Mesenchymal stem cell (in vitro differentiated cells and primary cell): ENCODE results near the gene CABCOCO1.
A peak's percentile ranks its signal among the peaks of the same experiment; 100 is the strongest.

Experiments used
- DNase-seq: peaks from one replicate; pipeline ENCODE4 v3.0.0-alpha.2; 2013
- H2AFZ ChIP-seq: one replicate; pipeline ENCODE4 v1.6.1; 2013; ENCODE audit warnings: low read depth, mild to moderate bottlenecking, control low read depth, inconsistent platforms, low read length, moderate library complexity
- H2AK5ac ChIP-seq: 2 replicates; pipeline ENCODE4 v1.6.1; 2013; ENCODE audit warnings: low read length, moderate library complexity, mild to moderate bottlenecking, inconsistent platforms; ENCODE audit not compliant: severe bottlenecking
- H2BK120ac ChIP-seq: one replicate; pipeline ENCODE4 v1.6.1; 2013; ENCODE audit warnings: low read depth, mild to moderate bottlenecking, inconsistent platforms, low read length, moderate library complexity
- H2BK12ac ChIP-seq, 2 experiments: one replicate each; pipeline ENCODE4 v1.6.1; 2013; ENCODE audit warnings: inconsistent platforms in 2 of 2, low read length in 2 of 2, mild to moderate bottlenecking in 2 of 2, moderate library complexity in 2 of 2, control low read depth in 1 of 2
- H2BK15ac ChIP-seq: one replicate; pipeline ENCODE4 v1.6.1; 2013; ENCODE audit warnings: mild to moderate bottlenecking, low read depth, inconsistent platforms; ENCODE audit not compliant: poor library complexity, severe bottlenecking
- H2BK5ac ChIP-seq: 2 replicates; pipeline ENCODE4 v1.6.1; 2013; ENCODE audit warnings: low read depth, mild to moderate bottlenecking, low read length, control low read depth, inconsistent platforms; ENCODE audit not compliant: poor library complexity, severe bottlenecking
- H3K14ac ChIP-seq, 2 experiments: one replicate each; pipeline ENCODE4 v1.6.1; 2013; ENCODE audit warnings: inconsistent platforms in 2 of 2, low read length in 2 of 2, control low read depth in 1 of 2, mild to moderate bottlenecking in 1 of 2, moderate library complexity in 1 of 2
- H3K18ac ChIP-seq, 2 experiments: one replicate each; pipeline ENCODE4 v1.6.1; 2013; ENCODE audit warnings: inconsistent platforms in 2 of 2, low read length in 2 of 2, control low read depth in 1 of 2, low read depth in 1 of 2, mild to moderate bottlenecking in 1 of 2
- H3K23ac ChIP-seq, 2 experiments: one replicate each; pipeline ENCODE4 v1.6.1; 2013; ENCODE audit warnings: inconsistent platforms in 2 of 2, low read length in 2 of 2, mild to moderate bottlenecking in 2 of 2, moderate library complexity in 2 of 2, control low read depth in 1 of 2
- H3K27ac ChIP-seq: 2 replicates; pipeline ENCODE4 v1.5.1; 2013; ENCODE audit warnings: mild to moderate bottlenecking, moderate library complexity, low read length, control low read depth, inconsistent platforms; ENCODE audit not compliant: poor library complexity, severe bottlenecking
- H3K27me3 ChIP-seq, 2 experiments: 2 replicates each; pipeline versions ENCODE4 v1.6.1 to v1.7.0; 2013; ENCODE audit warnings: low read length in 2 of 2, mild to moderate bottlenecking in 2 of 2, moderate library complexity in 2 of 2, control low read depth in 1 of 2, inconsistent platforms in 1 of 2; ENCODE audit not compliant: control insufficient read depth in 1 of 2, insufficient read depth in 1 of 2
- H3K36me3 ChIP-seq, 2 experiments: 2 replicates each; pipeline versions ENCODE4 v1.6.1 to v1.7.0; 2013; ENCODE audit warnings: low read length in 2 of 2, control low read depth in 1 of 2, inconsistent platforms in 1 of 2, low read depth in 1 of 2, mild to moderate bottlenecking in 1 of 2; ENCODE audit not compliant: insufficient read depth in 2 of 2, control insufficient read depth in 1 of 2
- H3K4ac ChIP-seq, 2 experiments: one replicate each; pipeline ENCODE4 v1.6.1; 2013; ENCODE audit warnings: inconsistent platforms in 2 of 2, low read length in 2 of 2, mild to moderate bottlenecking in 2 of 2, moderate library complexity in 2 of 2, control low read depth in 1 of 2, low read depth in 1 of 2
- H3K4me1 ChIP-seq: 2 replicates; pipeline ENCODE4 v1.6.1; 2013; ENCODE audit warnings: low read depth, low read length, control low read depth; ENCODE audit not compliant: control insufficient read depth, insufficient read depth
- H3K4me2 ChIP-seq: 2 replicates; pipeline ENCODE4 v1.6.1; 2013; ENCODE audit warnings: low read length, mild to moderate bottlenecking, inconsistent platforms; ENCODE audit not compliant: poor library complexity, severe bottlenecking
- H3K4me3 ChIP-seq, 2 experiments: 2 replicates each; pipeline versions ENCODE4 v1.5.1 to v1.7.0; 2013; ENCODE audit warnings: low read length in 2 of 2, mild to moderate bottlenecking in 2 of 2, control low read depth in 1 of 2, low read depth in 1 of 2; ENCODE audit not compliant: insufficient read depth in 1 of 2
- H3K79me1 ChIP-seq: replicated peaks from 2 replicates; pipeline ENCODE4 v1.6.1; 2013; ENCODE audit warnings: mild to moderate bottlenecking, control low read depth, low read length, inconsistent platforms; ENCODE audit not compliant: poor library complexity, severe bottlenecking
- H3K9ac ChIP-seq: 2 replicates; pipeline ENCODE4 v1.7.0; 2013; ENCODE audit warnings: mild to moderate bottlenecking, low read length, moderate library complexity
- H3K9me3 ChIP-seq: 2 replicates; pipeline ENCODE4 v1.7.0; 2013; ENCODE audit warnings: mild to moderate bottlenecking, low read length; ENCODE audit not compliant: control insufficient read depth
- H4K8ac ChIP-seq: one replicate; pipeline ENCODE4 v1.6.1; 2013; ENCODE audit warnings: inconsistent platforms, mild to moderate bottlenecking, low read length, moderate library complexity
- H4K91ac ChIP-seq: one replicate; pipeline ENCODE4 v1.6.1; 2013; ENCODE audit warnings: mild to moderate bottlenecking, low read length, inconsistent platforms
- WGBS: methylation state at CpG from one replicate; pipeline ENCODE4 v1.1.7; 2013; ENCODE audit warnings: mixed read lengths; 5-methylcytosine and 5-hydroxymethylcytosine counted together

The CABCOCO1 gene

DNA sequence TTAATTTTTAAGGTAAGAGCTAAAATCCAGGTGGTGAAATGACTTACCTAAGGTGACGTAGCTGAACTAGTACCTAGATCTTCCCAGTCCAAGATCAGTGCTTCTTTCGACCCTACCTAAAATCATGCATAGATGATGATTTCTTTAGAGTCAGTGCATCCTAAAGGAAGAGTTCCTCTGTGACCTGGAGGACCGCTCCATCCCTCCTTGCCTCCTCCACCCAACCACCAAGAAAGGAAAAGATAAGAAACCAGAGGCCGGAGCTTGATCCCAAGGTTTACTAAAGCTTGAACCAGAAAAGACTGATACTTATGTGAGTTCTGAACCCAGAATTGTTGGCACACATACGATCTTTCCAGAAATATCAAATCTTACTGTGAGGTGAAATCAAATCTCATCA lies 101.8 kb downstream of the CABCOCO1 start:
- H3K18ac ChIP-seq = no peak overlapping the region
- no peak overlapping the region for H3K27ac ChIP-seq
- no peak overlapping the region for H3K9ac ChIP-seq
- no peak overlapping the region for H2AFZ ChIP-seq
- DNase-seq = no peak
- H4K8ac ChIP-seq = no peak overlapping the region
- no peak overlapping the region for H2BK120ac ChIP-seq
- no peak overlapping the region for H3K4me2 ChIP-seq
- no peak overlapping the region for H4K91ac ChIP-seq
- no peaks in the 10 kb centered on the region for H3K79me1 ChIP-seq
- WGBS = 95% methylated on average over 4 of the region's 5 CpGs
- no peaks in the 10 kb centered on the region for H3K27me3 ChIP-seq
- no peak overlapping the region for H2BK5ac ChIP-seq
- no peak overlapping the region for H3K14ac ChIP-seq
- no peaks in the 10 kb centered on the region for H3K4me1 ChIP-seq
- H3K9me3 ChIP-seq = no peaks in the 10 kb centered on the region
- H3K4ac ChIP-seq = no peak overlapping the region
- no peak overlapping the region for H2AK5ac ChIP-seq
- no peaks in the 10 kb centered on the region for H3K36me3 ChIP-seq
- H2BK12ac ChIP-seq = no peak overlapping the region
- H3K23ac ChIP-seq = no peak overlapping the region
- no peak overlapping the region for H2BK15ac ChIP-seq
- H3K4me3 ChIP-seq = no peak overlapping the region

GRCh38 chr10:61765176-61766087 lies 102.7 kb downstream of the CABCOCO1 start:
- no peak overlapping the region for H4K91ac ChIP-seq
- no peak for DNase-seq
- no peaks in the 10 kb centered on the region for H3K27me3 ChIP-seq
- H3K9ac ChIP-seq = no peak overlapping the region
- H2AFZ ChIP-seq = no peak overlapping the region
- H3K36me3 ChIP-seq = no peaks in the 10 kb centered on the region
- no peak overlapping the region for H2BK15ac ChIP-seq
- H2BK12ac ChIP-seq = no peak overlapping the region
- H2BK5ac ChIP-seq = no peak overlapping the region
- no peak overlapping the region for H3K4me3 ChIP-seq
- H3K23ac ChIP-seq = no peak overlapping the region
- 71% methylated on average over 5 of the region's 9 CpGs for WGBS
- no peaks in the 10 kb centered on the region for H3K9me3 ChIP-seq
- no peak overlapping the region for H2BK120ac ChIP-seq
- H2AK5ac ChIP-seq = no peak overlapping the region
- H4K8ac ChIP-seq = no peak overlapping the region
- H3K27ac ChIP-seq = no peak overlapping the region
- H3K79me1 ChIP-seq = no peaks in the 10 kb centered on the region
- no peak overlapping the region for H3K18ac ChIP-seq
- H3K4me2 ChIP-seq = no peak overlapping the region
- H3K14ac ChIP-seq = no peak overlapping the region
- no peak overlapping the region for H3K4ac ChIP-seq
- H3K4me1 ChIP-seq = no peaks in the 10 kb centered on the region

DNA sequence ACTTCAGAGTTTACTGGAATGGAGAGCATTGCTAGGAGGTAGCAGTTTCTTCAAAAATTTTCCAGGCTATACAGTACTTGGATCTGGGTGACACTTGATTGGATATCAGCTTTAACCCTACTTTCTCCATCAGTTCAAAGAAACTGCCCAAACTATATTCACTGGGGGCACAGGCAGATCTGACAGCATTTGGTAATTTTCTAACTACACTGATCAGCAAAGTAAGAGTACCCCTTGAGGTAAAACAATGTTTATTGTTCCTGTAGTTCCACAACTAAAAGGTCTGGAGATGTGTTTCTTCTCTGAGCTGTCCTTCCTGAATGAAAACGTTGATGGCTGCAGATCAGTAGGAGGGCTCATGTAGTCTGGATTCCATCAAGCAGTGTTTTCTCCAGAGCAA lies 104.2 kb downstream of the CABCOCO1 start:
- Histone ChIP-seq H2AK5ac (no peak overlapping the region), H3K4me3 (no peak overlapping the region), H3K9me3 (no peaks in the 10 kb centered on the region), H2BK12ac (no peak overlapping the region), H3K4me2 (no peak overlapping the region), H3K4me1 (no peaks in the 10 kb centered on the region), H3K14ac (no peak overlapping the region), H4K8ac (no peak overlapping the region), H3K27me3 (no peaks in the 10 kb centered on the region), H3K27ac (no peak overlapping the region), H2AFZ (no peak overlapping the region), H4K91ac (no peak overlapping the region), H3K23ac (no peak overlapping the region), H3K18ac (no peak overlapping the region), H2BK15ac (no peak overlapping the region), H2BK120ac (no peak overlapping the region), H2BK5ac (no peak overlapping the region), H3K79me1 (no peaks in the 10 kb centered on the region), H3K9ac (no peak overlapping the region), H3K36me3 (no peaks in the 10 kb centered on the region), H3K4ac (no peak overlapping the region)
- DNase-seq = no peak
- WGBS = 9% methylated on average over 1 of the region's 1 CpG

GRCh38 chr10:61774031-61774430 lies 111.3 kb downstream of the CABCOCO1 start:
- WGBS = 87% methylated on average over 2 of the region's 3 CpGs
- Histone ChIP-seq H3K27ac (no peak overlapping the region), H3K9ac (no peak overlapping the region), H2AFZ (no peak overlapping the region), H3K36me3 (no peaks in the 10 kb centered on the region), H3K18ac (peak overlapping the region in 1 of 2 experiments; percentile 21), H3K4me1 (no peaks in the 10 kb centered on the region), H3K4ac (no peak overlapping the region), H3K14ac (no peak overlapping the region), H3K23ac (no peak overlapping the region), H2AK5ac (no peak overlapping the region), H3K4me2 (no peak overlapping the region), H2BK120ac (no peak overlapping the region), H3K27me3 (no peaks in the 10 kb centered on the region), H2BK12ac (no peak overlapping the region), H4K8ac (peak overlapping the region; percentile 57), H2BK15ac (no peak overlapping the region), H3K9me3 (no peaks in the 10 kb centered on the region), H2BK5ac (no peak overlapping the region), H4K91ac (no peak overlapping the region), H3K79me1 (no peaks in the 10 kb centered on the region), H3K4me3 (no peak overlapping the region)
- no peak for DNase-seq
